Suprapubic skin (tissue), 4 donors: ENCODE results near the gene ARHGAP22. TPM values are rescaled to one million over a fixed set of nuclear protein-coding genes. Genes with fewer than 3 reads are reported as not detected.

Experiments used
- DNase-seq, 2 donors: peaks; one replicate each; pipeline ENCODE4 v3.0.0-alpha.2; 2019; ENCODE audit warnings: low spot score in 2 of 2
- H3K27ac ChIP-seq: fragments of 200-600 bp; sonication (generic); one replicate; pipeline ENCODE4 v1.5.1; 2019
- H3K27me3 ChIP-seq: fragments of 200-600 bp; sonication (generic); one replicate; pipeline ENCODE4 v1.5.1; 2019
- H3K36me3 ChIP-seq: fragments of 200-600 bp; sonication (generic); one replicate; pipeline ENCODE4 v1.5.1; 2019
- H3K4me1 ChIP-seq: fragments of 200-600 bp; sonication (generic); one replicate; pipeline ENCODE4 v1.5.1; 2019
- H3K4me3 ChIP-seq: fragments of 200-600 bp; sonication (generic); one replicate; pipeline ENCODE4 v1.5.1; 2019; ENCODE audit warnings: mild to moderate bottlenecking
- H3K9me3 ChIP-seq: fragments of 200-600 bp; sonication (generic); one replicate; pipeline ENCODE4 v1.5.1; 2019
- CTCF ChIP-seq, 2 donors: fragments of 200-600 bp in 1 of 2; fragments of 450-650 bp in 1 of 2; sonication (generic) in 1 of 2; IDR thresholded peaks; one replicate each; pipeline ENCODE4 v1.5.1; 2016 to 2019; ENCODE audit warnings: antibody characterized with exemption in 2 of 2, mild to moderate bottlenecking in 1 of 2, moderate library complexity in 1 of 2
- EP300 ChIP-seq: sonication (generic); formaldehyde crosslinking; IDR thresholded peaks from one replicate; pipeline ENCODE4 v1.6.1; 2017; ENCODE audit warnings: antibody characterized with exemption
- POLR2A ChIP-seq, 2 donors: fragments of 450-650 bp; IDR thresholded peaks; one replicate each; pipeline ENCODE4 v1.6.1; 2017; ENCODE audit warnings: antibody characterized with exemption in 2 of 2, mild to moderate bottlenecking in 2 of 2, moderate library complexity in 2 of 2
- POLR2AphosphoS5 ChIP-seq, 3 donors: sonication (generic); formaldehyde crosslinking; IDR thresholded peaks; one replicate each; pipeline ENCODE4 v1.6.1; 2017; ENCODE audit warnings: antibody characterized with exemption in 3 of 3
- WGBS: methylation state at CpG from one replicate; pipeline ENCODE4 v1.1.5; 2018; 5-methylcytosine and 5-hydroxymethylcytosine counted together
- total RNA-seq, 4 donors: library from RNA; depleted of rRNA; stranded (reverse); fragments of >200 nt; gene quantifications; one replicate each; pipeline ENCODE4 v1.1.0, GENCODE V29; 2016

ARHGAP22 gene
- total RNA-seq, 4 donors from 2014 or later, result 0.98 to 7.2 (median 2.2) TPM

GRCh38 chr10:48404646-48405045 lies 200.2 kb downstream of the ARHGAP22 start:
- DNase-seq, result no peak
- H3K27me3 ChIP-seq, result no peaks in the 10 kb centered on the region
- no peaks in the 10 kb centered on the region for H3K9me3 ChIP-seq
- H3K36me3 ChIP-seq, result peaks cover 14% of the 10 kb centered on the region
- H3K27ac ChIP-seq, result no peak overlapping the region
- no peak overlapping the region for H3K4me3 ChIP-seq
- no peaks in the 10 kb centered on the region for H3K4me1 ChIP-seq
- WGBS, result 88% methylated on average over 4 of the region's 4 CpGs
- TF ChIP-seq POLR2AphosphoS5 (IDR thresholded peaks at IDR 0.05) (no peak), POLR2A (IDR thresholded peaks at IDR 0.05) (no peak), CTCF (IDR thresholded peaks at IDR 0.05) (no peak), EP300 (no peak)

- H3K4me1 ChIP-seq, result no peaks in the 10 kb centered on the region
- no peaks in the 10 kb centered on the region for H3K27me3 ChIP-seq
- TF ChIP-seq POLR2AphosphoS5 (IDR thresholded peaks at IDR 0.05) (no peak), POLR2A (IDR thresholded peaks at IDR 0.05) (no peak), EP300 (no peak), CTCF (IDR thresholded peaks at IDR 0.05) (no peak)
- H3K4me3 ChIP-seq, result no peak overlapping the region
- no peaks in the 10 kb centered on the region for H3K9me3 ChIP-seq
- no peak overlapping the region for H3K27ac ChIP-seq
- WGBS, result 65% methylated on average over 1 of the region's 1 CpG
- DNase-seq, result no peak
- H3K36me3 ChIP-seq, result no peaks in the 10 kb centered on the region
Measured at GRCh38 chr10:48400850-48401220, 204.0 kb downstream of the ARHGAP22 start.

GRCh38 chr10:48400129-48400849 lies 204.6 kb downstream of the ARHGAP22 start:
- TF ChIP-seq CTCF (IDR thresholded peaks at IDR 0.05) (no peak), POLR2AphosphoS5 (IDR thresholded peaks at IDR 0.05) (no peak), EP300 (no peak), POLR2A (IDR thresholded peaks at IDR 0.05) (no peak)
- H3K4me1 ChIP-seq, result no peaks in the 10 kb centered on the region
- H3K27me3 ChIP-seq, result no peaks in the 10 kb centered on the region
- H3K4me3 ChIP-seq, result no peak overlapping the region
- no peaks in the 10 kb centered on the region for H3K36me3 ChIP-seq
- H3K27ac ChIP-seq, result no peak overlapping the region
- WGBS, result 69% methylated on average over 3 of the region's 3 CpGs
- no peak for DNase-seq
- no peaks in the 10 kb centered on the region for H3K9me3 ChIP-seq

- no peaks in the 10 kb centered on the region for H3K9me3 ChIP-seq
- no peaks in the 10 kb centered on the region for H3K36me3 ChIP-seq
- no peaks in the 10 kb centered on the region for H3K27me3 ChIP-seq
- WGBS, result 96% methylated on average over 1 of the region's 1 CpG
- no peak overlapping the region for H3K4me3 ChIP-seq
- H3K4me1 ChIP-seq, result no peaks in the 10 kb centered on the region
- TF ChIP-seq CTCF (IDR thresholded peaks at IDR 0.05) (no peak), EP300 (no peak), POLR2A (IDR thresholded peaks at IDR 0.05) (no peak), POLR2AphosphoS5 (IDR thresholded peaks at IDR 0.05) (no peak)
- no peak for DNase-seq
- no peak overlapping the region for H3K27ac ChIP-seq
Measured at GRCh38 chr10:48399551-48399950, 205.3 kb downstream of the ARHGAP22 start.

- Histone ChIP-seq H3K9me3 (no peaks in the 10 kb centered on the region), H3K4me3 (no peak overlapping the region), H3K4me1 (no peaks in the 10 kb centered on the region), H3K36me3 (no peaks in the 10 kb centered on the region), H3K27ac (no peak overlapping the region), H3K27me3 (no peaks in the 10 kb centered on the region)
- DNase-seq, result no peak
- no peak for TF ChIP-seq EP300
- no peak for TF ChIP-seq POLR2AphosphoS5 (IDR thresholded peaks at IDR 0.05)
- TF ChIP-seq POLR2A (IDR thresholded peaks at IDR 0.05), result no peak
- TF ChIP-seq CTCF (IDR thresholded peaks at IDR 0.05), result no peak
- WGBS, result 77% methylated on average over 5 of the region's 5 CpGs
Measured at GRCh38 chr10:48399056-48399541, 205.8 kb downstream of the ARHGAP22 start.
